ENCODE data around the gene MACROH2A2.
"Not testable (repeated sequence)": the region's sequence is repeated elsewhere in the genome, so short reads cannot be mapped to it uniquely, and the experiment has no call there.

The MACROH2A2 gene

DNA sequence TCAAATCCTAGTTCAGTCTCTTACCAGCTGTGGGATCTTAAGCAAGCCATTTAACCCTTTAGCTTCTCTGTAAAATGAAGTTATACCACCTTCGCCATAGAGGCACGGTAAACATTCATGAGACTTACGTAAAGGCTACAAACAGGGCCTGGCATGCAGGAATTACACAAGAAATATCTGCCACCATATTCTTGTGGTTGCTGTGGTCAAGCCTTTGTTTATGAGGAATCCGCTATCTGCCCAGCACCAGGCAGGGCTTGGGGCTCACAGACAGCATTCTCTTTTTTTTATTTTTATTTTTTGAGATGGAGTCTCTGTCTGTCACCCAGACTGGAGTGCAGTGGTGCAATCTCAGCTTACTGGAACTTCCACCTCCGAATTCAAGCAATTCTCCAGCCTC, 70.1 kb downstream of the MACROH2A2 start:
- no peaks in the 10 kb centered on the region for H3K27me3 ChIP-seq (ENCODE audit: control insufficient read depth, insufficient read depth, low read length)

GRCh38 chr10:70123166-70123565, 70.5 kb downstream of the MACROH2A2 start:
- not testable (repeated sequence) for H3K4me3 ChIP-seq (ENCODE audit: low read length); H3K9ac ChIP-seq (ENCODE audit: low read depth, low read length); H3K4me1 ChIP-seq (ENCODE audit: control insufficient read depth, insufficient read depth, low read length); H3K9me3 ChIP-seq (replicated peaks; ENCODE audit: low read length); H3K4me2 ChIP-seq (ENCODE audit: low read length); H3K27me3 ChIP-seq (ENCODE audit: control insufficient read depth, insufficient read depth, low read length)
- H3K36me3 ChIP-seq (ENCODE audit: insufficient read depth, low read length), result peaks cover 31% of the 10 kb centered on the region

More for the DNA sequence above, 70.1 kb downstream of the MACROH2A2 start:
- Histone ChIP-seq H3K9ac (ENCODE audit: low read depth, low read length) (no peak overlapping the region), H3K4me2 (ENCODE audit: low read length) (no peak overlapping the region), H3K9me3 (replicated peaks; ENCODE audit: low read length) (no peaks in the 10 kb centered on the region), H3K36me3 (ENCODE audit: insufficient read depth, low read length) (peaks cover 31% of the 10 kb centered on the region), H3K4me3 (ENCODE audit: low read length) (no peak overlapping the region), H3K4me1 (ENCODE audit: control insufficient read depth, insufficient read depth, low read length) (no peaks in the 10 kb centered on the region)

GRCh38 chr10:70123817-70124216, 71.2 kb downstream of the MACROH2A2 start:
- no peaks in the 10 kb centered on the region for H3K27me3 ChIP-seq (ENCODE audit: control insufficient read depth, insufficient read depth, low read length)
- no peak overlapping the region for H3K4me3 ChIP-seq (ENCODE audit: low read length)
- H3K9ac ChIP-seq (ENCODE audit: low read depth, low read length), result no peak overlapping the region
- peaks cover 31% of the 10 kb centered on the region for H3K36me3 ChIP-seq (ENCODE audit: insufficient read depth, low read length)
- H3K4me1 ChIP-seq (ENCODE audit: control insufficient read depth, insufficient read depth, low read length), result no peaks in the 10 kb centered on the region
- H3K9me3 ChIP-seq (replicated peaks; ENCODE audit: low read length), result no peaks in the 10 kb centered on the region
- no peak overlapping the region for H3K4me2 ChIP-seq (ENCODE audit: low read length)

GRCh38 chr10:70124415-70124814, 71.8 kb downstream of the MACROH2A2 start:
- Histone ChIP-seq H3K36me3 (ENCODE audit: insufficient read depth, low read length) (peaks cover 26% of the 10 kb centered on the region), H3K9me3 (replicated peaks; ENCODE audit: low read length) (no peaks in the 10 kb centered on the region), H3K4me3 (ENCODE audit: low read length) (no peak overlapping the region), H3K4me2 (ENCODE audit: low read length) (no peak overlapping the region), H3K4me1 (ENCODE audit: control insufficient read depth, insufficient read depth, low read length) (no peaks in the 10 kb centered on the region), H3K9ac (ENCODE audit: low read depth, low read length) (no peak overlapping the region), H3K27me3 (ENCODE audit: control insufficient read depth, insufficient read depth, low read length) (no peaks in the 10 kb centered on the region)

DNA sequence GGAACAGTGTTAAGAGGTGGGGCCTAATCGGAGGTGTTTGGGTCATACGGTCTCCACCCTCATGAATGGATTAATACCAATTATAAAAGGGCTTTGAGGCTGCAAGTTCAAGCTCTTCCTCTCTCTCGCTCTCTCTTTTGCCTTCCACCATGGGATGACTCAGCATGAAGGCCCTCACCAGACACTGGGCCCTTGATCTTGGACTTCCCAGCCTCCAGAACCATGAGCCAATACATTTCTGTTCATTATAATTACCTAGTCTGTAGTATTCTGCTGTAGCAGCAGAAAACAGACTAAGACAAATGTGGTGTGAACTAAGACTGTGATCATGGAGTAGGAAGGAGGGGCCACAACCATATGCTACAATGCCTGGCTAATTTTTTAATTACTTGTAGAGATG, 72.3 kb downstream of the MACROH2A2 start:
- Histone ChIP-seq H3K9ac (ENCODE audit: low read depth, low read length) (no peak overlapping the region), H3K4me1 (ENCODE audit: control insufficient read depth, insufficient read depth, low read length) (no peaks in the 10 kb centered on the region), H3K4me2 (ENCODE audit: low read length) (no peak overlapping the region), H3K4me3 (ENCODE audit: low read length) (no peak overlapping the region), H3K36me3 (ENCODE audit: insufficient read depth, low read length) (peaks cover 21% of the 10 kb centered on the region), H3K27me3 (ENCODE audit: control insufficient read depth, insufficient read depth, low read length) (no peaks in the 10 kb centered on the region), H3K9me3 (replicated peaks; ENCODE audit: low read length) (no peaks in the 10 kb centered on the region)

DNA sequence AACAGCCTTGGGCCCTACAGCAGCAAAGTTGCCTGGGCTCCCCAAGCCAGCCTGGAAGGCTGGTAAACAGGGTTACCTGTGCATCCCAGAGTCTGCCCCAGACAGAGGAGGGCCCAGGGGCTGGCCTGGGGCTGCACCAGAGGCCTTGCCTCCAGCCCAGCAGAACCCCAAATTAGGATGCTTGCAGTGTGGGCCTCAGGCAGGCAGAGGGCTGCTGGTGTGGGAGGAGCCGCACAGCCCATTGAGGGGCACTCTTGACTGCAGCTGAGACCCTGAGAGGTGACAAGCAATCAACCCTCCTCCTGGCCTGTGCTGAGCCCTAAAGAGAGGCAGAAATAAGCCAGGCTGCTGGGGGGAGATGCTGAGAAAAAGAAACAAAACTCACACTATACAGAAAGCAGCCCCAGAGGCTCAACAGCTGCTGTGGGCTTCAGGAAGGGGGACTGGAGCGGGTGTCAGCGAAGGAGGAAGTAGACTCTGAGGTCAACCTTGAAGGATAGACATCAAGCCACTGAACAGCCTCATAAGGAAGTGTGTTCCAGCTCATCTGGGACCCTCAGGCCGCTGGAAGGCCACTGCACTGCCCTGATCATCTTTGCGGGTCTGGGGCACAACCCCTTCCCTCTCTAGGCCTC, 73.4 kb downstream of the MACROH2A2 start:
- Histone ChIP-seq H3K36me3 (ENCODE audit: insufficient read depth, low read length) (peaks cover 15% of the 10 kb centered on the region), H3K27me3 (ENCODE audit: control insufficient read depth, insufficient read depth, low read length) (no peaks in the 10 kb centered on the region), H3K9ac (ENCODE audit: low read depth, low read length) (no peak overlapping the region), H3K4me3 (ENCODE audit: low read length) (no peak overlapping the region), H3K4me2 (ENCODE audit: low read length) (no peak overlapping the region), H3K4me1 (ENCODE audit: control insufficient read depth, insufficient read depth, low read length) (peaks cover 8% of the 10 kb centered on the region), H3K9me3 (replicated peaks; ENCODE audit: low read length) (no peaks in the 10 kb centered on the region)

- Histone ChIP-seq H3K4me3 (ENCODE audit: low read length) (no peak overlapping the region), H3K27me3 (ENCODE audit: control insufficient read depth, insufficient read depth, low read length) (no peaks in the 10 kb centered on the region), H3K9ac (ENCODE audit: low read depth, low read length) (no peak overlapping the region), H3K4me2 (ENCODE audit: low read length) (no peak overlapping the region), H3K4me1 (ENCODE audit: control insufficient read depth, insufficient read depth, low read length) (peaks cover 16% of the 10 kb centered on the region), H3K36me3 (ENCODE audit: insufficient read depth, low read length) (peaks cover 11% of the 10 kb centered on the region), H3K9me3 (replicated peaks; ENCODE audit: low read length) (no peaks in the 10 kb centered on the region)
Observed at GRCh38 chr10:70126700-70127395, 74.2 kb downstream of the MACROH2A2 start.

- Histone ChIP-seq H3K4me1 (ENCODE audit: control insufficient read depth, insufficient read depth, low read length) (peaks cover 29% of the 10 kb centered on the region), H3K9me3 (replicated peaks; ENCODE audit: low read length) (no peaks in the 10 kb centered on the region), H3K27me3 (ENCODE audit: control insufficient read depth, insufficient read depth, low read length) (no peaks in the 10 kb centered on the region), H3K4me2 (ENCODE audit: low read length) (peak overlapping the region; percentile 98), H3K36me3 (ENCODE audit: insufficient read depth, low read length) (peaks cover 4% of the 10 kb centered on the region), H3K4me3 (ENCODE audit: low read length) (peak overlapping the region; percentile 21), H3K9ac (ENCODE audit: low read depth, low read length) (no peak overlapping the region)
Observed at GRCh38 chr10:70130878-70131559, 78.4 kb downstream of the MACROH2A2 start.

GRCh38 chr10:70131560-70131937, 78.9 kb downstream of the MACROH2A2 start:
- Histone ChIP-seq H3K4me2 (ENCODE audit: low read length) (peak overlapping the region; percentile 98), H3K36me3 (ENCODE audit: insufficient read depth, low read length) (peaks cover 5% of the 10 kb centered on the region), H3K9me3 (replicated peaks; ENCODE audit: low read length) (no peaks in the 10 kb centered on the region), H3K9ac (ENCODE audit: low read depth, low read length) (peak overlapping the region; percentile 88), H3K4me1 (ENCODE audit: control insufficient read depth, insufficient read depth, low read length) (peaks cover 29% of the 10 kb centered on the region), H3K4me3 (ENCODE audit: low read length) (peak overlapping the region; percentile 89), H3K27me3 (ENCODE audit: control insufficient read depth, insufficient read depth, low read length) (no peaks in the 10 kb centered on the region)

- H3K36me3 ChIP-seq (ENCODE audit: insufficient read depth, low read length), result peaks cover 8% of the 10 kb centered on the region
- H3K9me3 ChIP-seq (replicated peaks; ENCODE audit: low read length), result no peaks in the 10 kb centered on the region
- H3K27me3 ChIP-seq (ENCODE audit: control insufficient read depth, insufficient read depth, low read length), result no peaks in the 10 kb centered on the region
- H3K4me1 ChIP-seq (ENCODE audit: control insufficient read depth, insufficient read depth, low read length), result peaks cover 29% of the 10 kb centered on the region
- peak within 1 kb of the TSS; percentile 89 for H3K4me3 ChIP-seq (ENCODE audit: low read length)
- H3K4me2 ChIP-seq (ENCODE audit: low read length), result peak within 1 kb of the TSS; percentile 98
- peak within 1 kb of the TSS; percentile 88 for H3K9ac ChIP-seq (ENCODE audit: low read depth, low read length)
Observed at GRCh38 chr10:70132098-70133029, 79.7 kb downstream of the MACROH2A2 start, which contains the start of gene AIFM2. TSS of gene AIFM2 (minus strand) at chr10:70132825. CDS start at chr10:70124084, 8,741 bp downstream.

DNA sequence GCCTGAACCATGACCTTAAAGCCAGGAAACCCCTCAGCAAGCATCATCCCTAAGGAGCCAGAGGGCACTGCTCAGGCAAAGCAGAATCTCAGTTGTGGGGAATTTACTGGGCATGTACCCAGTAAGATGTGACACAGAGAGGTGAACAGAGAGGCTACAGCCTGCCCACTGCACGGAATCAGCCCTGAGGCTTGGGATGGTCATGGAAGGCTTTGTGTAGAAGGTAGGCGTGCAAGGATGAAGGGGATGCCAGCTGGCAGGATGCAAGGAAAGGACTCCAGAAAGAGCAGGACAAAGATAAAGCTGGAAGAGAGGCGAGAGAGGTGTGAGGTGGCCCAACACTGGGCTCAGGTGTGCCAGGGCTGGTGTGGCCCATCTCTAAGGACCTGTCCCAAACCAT, 82.4 kb downstream of the MACROH2A2 start:
- Histone ChIP-seq H3K4me1 (ENCODE audit: control insufficient read depth, insufficient read depth, low read length) (peaks cover 29% of the 10 kb centered on the region), H3K36me3 (ENCODE audit: insufficient read depth, low read length) (peaks cover 14% of the 10 kb centered on the region), H3K9me3 (replicated peaks; ENCODE audit: low read length) (no peaks in the 10 kb centered on the region), H3K4me3 (ENCODE audit: low read length) (no peak overlapping the region), H3K9ac (ENCODE audit: low read depth, low read length) (no peak overlapping the region), H3K4me2 (ENCODE audit: low read length) (no peak overlapping the region), H3K27me3 (ENCODE audit: control insufficient read depth, insufficient read depth, low read length) (no peaks in the 10 kb centered on the region)

Measured in skeletal muscle satellite cell (primary cell).